COLO668 (cell line): ENCODE results near the gene GIMAP8.
"Not testable (repeated sequence)": the region's sequence is repeated elsewhere in the genome, so short reads cannot be mapped to it uniquely, and the experiment has no call there.

ENCODE experiments used
- DNase-seq: peaks from one replicate; lab custom pipeline; 2025; ENCODE audit not compliant: unreplicated experiment; lab: John Stamatoyannopoulos, UW

GIMAP8 gene

GRCh38 chr7:150507947-150508602 is 57.6 kb downstream of the GIMAP8 start:
- no peak for DNase-seq

DNA sequence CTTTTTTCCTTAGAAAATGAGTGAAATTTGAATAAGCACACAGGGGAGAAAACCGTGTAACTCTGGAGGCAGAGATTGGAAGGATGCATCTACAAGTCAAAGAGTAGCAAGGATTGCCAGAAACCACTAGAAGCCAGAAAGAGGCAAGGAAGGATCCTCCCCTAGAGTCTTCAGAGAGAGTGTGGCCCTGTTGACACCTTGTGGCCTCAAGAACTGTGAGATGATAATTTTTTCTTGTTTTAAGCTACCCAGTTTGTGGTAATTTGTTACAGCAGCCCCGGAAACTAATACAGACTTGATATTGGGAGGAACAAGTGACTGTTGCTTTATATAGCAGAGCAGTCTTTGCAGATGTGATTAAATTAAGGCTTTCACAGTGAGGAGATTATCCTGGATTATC is 60.6 kb downstream of the GIMAP8 start:
- no peak for DNase-seq

DNA sequence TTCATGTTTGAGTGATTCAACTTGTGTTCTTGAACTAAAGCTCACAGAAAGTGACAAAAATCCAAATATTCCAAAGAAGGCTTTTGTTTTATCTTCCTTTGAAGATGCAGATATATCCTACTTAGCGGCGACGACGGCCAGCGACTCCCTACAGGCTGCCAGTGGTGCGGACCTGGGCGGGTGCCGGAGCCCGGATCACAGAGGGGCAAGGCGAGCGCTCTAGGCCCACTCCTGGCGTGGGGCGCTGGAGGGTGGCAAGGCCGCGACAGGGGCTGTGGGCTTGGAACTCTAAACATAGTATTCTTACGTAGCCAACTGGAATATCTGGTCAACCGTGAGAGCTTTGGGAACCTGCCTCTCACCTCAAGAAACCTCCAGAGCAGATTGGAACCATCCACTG is 63.3 kb downstream of the GIMAP8 start:
- DNase-seq: no peak

DNA sequence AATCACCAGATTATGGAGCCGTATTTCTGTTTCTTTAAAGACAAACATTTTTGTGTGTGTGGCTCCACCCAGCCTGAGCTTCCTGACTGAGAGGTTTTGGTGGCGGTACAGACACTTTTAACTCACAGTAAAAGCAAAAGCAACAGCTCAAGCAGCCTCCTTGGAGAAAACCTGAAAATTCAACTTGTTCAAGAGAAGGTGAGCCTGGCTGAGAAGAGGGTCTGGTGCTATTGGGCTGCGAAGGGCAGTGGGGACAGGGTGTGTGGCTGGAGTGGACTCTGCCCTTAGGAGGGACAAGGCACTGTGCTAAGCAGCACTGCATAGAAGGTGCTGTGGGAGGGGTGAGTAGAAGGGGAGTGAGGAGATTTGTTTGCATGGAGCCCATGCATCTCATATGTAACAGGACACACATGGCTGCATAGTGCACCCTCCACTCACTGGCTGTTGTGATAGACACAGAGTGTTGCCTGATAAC is 64.4 kb downstream of the GIMAP8 start, which contains the start of gene GIMAP7:
TSS of gene GIMAP7 (plus strand) at position 125 of the 475 bp plus-strand sequence. CDS start 5,103 bp downstream, outside the sequence.
- DNase-seq: no peak

DNA sequence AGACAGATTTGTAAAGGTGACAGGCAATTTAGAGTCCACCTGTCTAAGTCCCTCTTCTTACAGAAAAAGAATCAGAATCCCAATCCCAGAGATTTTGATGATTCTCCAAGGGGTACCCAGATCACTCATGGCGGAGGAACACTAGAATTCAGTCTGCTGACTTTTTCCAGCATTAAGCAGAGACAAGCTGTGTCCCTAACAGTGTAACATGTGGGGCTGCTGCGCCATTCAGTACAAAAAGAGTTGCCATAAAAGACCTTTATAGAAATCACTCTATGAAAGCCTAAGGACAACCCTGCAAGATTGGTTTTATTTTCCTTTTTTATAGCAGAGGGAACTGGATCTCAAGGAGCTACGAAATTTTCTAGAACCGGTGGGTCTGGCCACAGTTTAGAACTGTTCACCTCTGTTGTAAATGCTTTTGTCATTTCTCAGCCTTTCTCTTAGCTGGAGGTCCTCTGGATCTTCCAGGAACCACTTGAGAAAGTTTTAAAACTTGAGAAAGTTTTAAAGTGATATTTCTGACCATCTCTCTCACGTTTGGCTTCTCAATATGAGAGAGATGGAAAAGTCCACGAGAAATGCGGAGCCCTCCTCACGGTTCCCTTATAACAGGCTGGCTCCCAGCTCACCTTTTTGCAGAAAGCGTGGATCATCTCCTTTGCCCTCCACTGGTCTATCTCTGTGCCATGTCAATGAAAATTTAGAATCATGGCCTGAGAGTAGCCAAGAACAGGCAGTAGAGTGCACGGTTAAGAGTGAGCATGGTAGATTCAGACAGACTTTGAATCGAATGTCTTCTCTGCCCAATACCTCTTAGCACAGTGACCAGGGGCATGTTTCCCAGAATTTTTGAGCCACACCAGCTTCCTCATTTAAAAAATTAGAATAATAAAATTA is 65.1 kb downstream of the GIMAP8 start:
- DNase-seq: no peak

- no peak for DNase-seq
Measured at GRCh38 chr7:150516956-150517745, 66.7 kb downstream of the GIMAP8 start.

- DNase-seq: no peak
Measured at GRCh38 chr7:150519310-150519709, 68.9 kb downstream of the GIMAP8 start.

DNA sequence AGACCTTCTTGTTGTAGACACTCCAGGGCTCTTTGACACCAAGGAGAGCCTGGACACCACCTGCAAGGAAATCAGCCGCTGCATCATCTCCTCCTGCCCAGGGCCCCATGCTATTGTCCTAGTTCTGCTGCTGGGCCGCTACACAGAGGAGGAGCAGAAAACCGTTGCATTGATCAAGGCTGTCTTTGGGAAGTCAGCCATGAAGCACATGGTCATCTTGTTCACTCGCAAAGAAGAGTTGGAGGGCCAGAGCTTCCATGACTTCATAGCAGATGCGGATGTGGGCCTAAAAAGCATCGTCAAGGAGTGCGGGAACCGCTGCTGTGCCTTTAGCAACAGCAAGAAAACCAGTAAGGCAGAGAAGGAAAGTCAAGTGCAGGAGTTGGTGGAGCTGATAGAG is 69.7 kb downstream of the GIMAP8 start:
- no peak for DNase-seq

GRCh38 chr7:150522931-150523330 is 72.5 kb downstream of the GIMAP8 start:
- DNase-seq: not testable (repeated sequence)

DNA sequence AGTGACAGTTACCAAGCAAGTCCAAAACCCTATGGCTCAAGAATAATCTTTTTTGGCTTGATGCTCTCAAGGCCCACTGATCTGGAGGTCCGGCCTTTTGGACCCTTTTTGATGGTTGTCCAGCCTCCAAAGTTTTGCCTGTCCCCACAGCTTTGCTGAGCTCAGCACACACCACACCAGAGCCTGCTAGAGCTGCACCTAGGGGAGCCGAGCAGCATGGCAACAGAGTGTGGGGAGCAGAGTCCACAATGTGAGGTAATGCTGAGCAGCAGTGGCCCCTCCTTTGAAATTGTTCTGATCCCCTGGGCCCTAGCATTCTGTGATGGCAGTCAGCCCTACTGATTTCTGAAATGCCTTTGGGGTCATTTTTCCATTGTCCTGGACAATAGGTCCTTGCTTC is 73.6 kb downstream of the GIMAP8 start:
- no peak for DNase-seq
